Renal cortex interstitium (tissue), 11 donors: ENCODE data around the gene CD247. TPM values are rescaled to one million over a fixed set of nuclear protein-coding genes. Genes with fewer than 3 reads are reported as not detected.

Source experiments
- DNase-seq, 11 donors: peaks; one replicate each; pipeline ENCODE4 v3.0.0-alpha.2; 2013; ENCODE audit warnings: low read depth in 9 of 11, low spot score in 4 of 11; ENCODE audit errors: extremely low read depth in 1 of 11
- polyA plus RNA-seq, 3 donors: library from polyadenylated mRNA; unstranded; fragments of 120-200 nt; gene quantifications; one replicate each; pipeline ENCODE4 v1.2.1, GENCODE V29; 2013; ENCODE audit not compliant: insufficient read length in 3 of 3

CD247 gene
- polyA plus RNA-seq, 3 donors: 0.36 to 0.72 (median 0.50) TPM

GRCh38 chr1:167404161-167404888 is 114.0 kb downstream of the CD247 start:
- DNase-seq: no peak

- peak in 10 of 11 donors; percentile 8 to 39 (median 27) for DNase-seq
These were observed 117.0 kb downstream of the CD247 start for GRCh38 chr1:167401260-167401873.

- DNase-seq: no peak
These were observed 117.9 kb downstream of the CD247 start for GRCh38 chr1:167400359-167400953.

GRCh38 chr1:167392200-167392696 is 126.1 kb downstream of the CD247 start:
- no peak for DNase-seq

GRCh38 chr1:167388976-167389375 is 129.4 kb downstream of the CD247 start:
- no peak for DNase-seq

GRCh38 chr1:167387251-167387910 is 130.9 kb downstream of the CD247 start:
- DNase-seq: no peak

Other genes with a start within 250 kb of the CD247 start
- 100 to 1,000 TPM; 110 to 125 (median 114) TPM for gene CREG1, start 35.2 kb upstream of the CD247 start, polyA plus RNA-seq
- 10 to 100 TPM; 11.6 to 14.7 (median 13.2) TPM for gene RCSD1, start 111.7 kb upstream of the CD247 start, polyA plus RNA-seq
- 100 to 1,000 TPM; 119 to 148 (median 128) TPM for gene MPZL1, start 203.5 kb upstream of the CD247 start, polyA plus RNA-seq